Natural killer cell (primary cell): ENCODE measurements around the gene FAM110D. TPM values are rescaled to one million over a fixed set of nuclear protein-coding genes. Genes with fewer than 3 reads are reported as not detected.

Experiments used
- ATAC-seq, 3 donors: fragments of 150-1000 bp in 2 of 3; fragments of 200-7000 bp in 1 of 3; cut with Tn5 transposase; 1 replicate in 1 of 3; 2 replicates in 2 of 3; pipeline ENCODE4 v1.10.0; 2021; ENCODE audit warnings: mild to moderate bottlenecking in 2 of 3, moderate library complexity in 2 of 3
- DNase-seq, 2 donors: peaks; one replicate each; pipeline versions ENCODE4 v3.0.0 to v3.0.0-alpha.2; 2013 to 2021; ENCODE audit warnings: mixed read lengths in 1 of 2
- H3K27ac ChIP-seq: one replicate; pipeline ENCODE4 v1.5.1; 2013; ENCODE audit warnings: mild to moderate bottlenecking, low read length
- H3K27me3 ChIP-seq: one replicate; pipeline ENCODE4 v1.6.1; 2013; ENCODE audit warnings: low read length; ENCODE audit not compliant: control insufficient read depth, insufficient read depth
- H3K36me3 ChIP-seq: one replicate; pipeline ENCODE4 v1.6.1; 2013; ENCODE audit warnings: low read length; ENCODE audit not compliant: control insufficient read depth, insufficient read depth
- H3K4me1 ChIP-seq: one replicate; pipeline ENCODE4 v1.6.1; 2013; ENCODE audit warnings: low read length; ENCODE audit not compliant: control insufficient read depth, insufficient read depth
- H3K4me3 ChIP-seq: one replicate; pipeline ENCODE4 v1.5.1; 2013; ENCODE audit warnings: low read length
- H3K9me3 ChIP-seq: one replicate; pipeline ENCODE4 v1.6.1; 2013; ENCODE audit warnings: low read length; ENCODE audit not compliant: control insufficient read depth, insufficient read depth
- H3K27ac Mint-ChIP-seq, 2 donors: one replicate each; pipeline ENCODE4 v1.8.0; 2022; ENCODE audit warnings: mild to moderate bottlenecking in 2 of 2, mixed read lengths in 2 of 2, moderate library complexity in 1 of 2
- H3K27me3 Mint-ChIP-seq, 2 donors: one replicate each; pipeline ENCODE4 v1.8.0; 2022; ENCODE audit warnings: low read depth in 2 of 2, mixed read lengths in 2 of 2
- H3K36me3 Mint-ChIP-seq: one replicate; pipeline ENCODE4 v1.8.0; 2022; ENCODE audit warnings: mixed read lengths
- H3K4me1 Mint-ChIP-seq, 2 donors: one replicate each; pipeline ENCODE4 v1.8.0; 2022; ENCODE audit warnings: mixed read lengths in 2 of 2
- H3K4me3 Mint-ChIP-seq: one replicate; pipeline ENCODE4 v1.8.0; 2022; ENCODE audit warnings: mild to moderate bottlenecking, moderate library complexity, mixed read lengths
- H3K9me3 Mint-ChIP-seq, 2 donors: one replicate each; pipeline ENCODE4 v1.8.0; 2022; ENCODE audit warnings: mixed read lengths in 2 of 2
- WGBS: methylation state at CpG from one replicate; pipeline ENCODE4 v1.1.7; 2013; ENCODE audit warnings: missing lambda C conversion rate; ENCODE audit not compliant: insufficient coverage; 5-methylcytosine and 5-hydroxymethylcytosine counted together
- intact Hi-C: fragments of 100-400 bp; cut with micrococcal nuclease; formaldehyde crosslinking; loops from one replicate; pipeline ENCODE4 v1.14.2; 2022
- total RNA-seq, 4 donors: library from RNA; stranded (reverse); fragments of 120-200 nt in 1 of 4; gene quantifications; one replicate each; pipeline versions ENCODE4 v1.2.3 to v1.2.4, GENCODE V29; 2013 to 2022
- TF ChIP-seq, protein P1 (sequence below): fragments of 200-600 bp; IDR thresholded peaks from one replicate; pipeline ENCODE4 v1.8.0; 2022; ENCODE audit warnings: antibody characterized with exemption

FAM110D gene
- total RNA-seq, 3 donors from 2014 or later (not counting 1 experiment from before 2014, with no cell fraction given), result not detected

DNA sequence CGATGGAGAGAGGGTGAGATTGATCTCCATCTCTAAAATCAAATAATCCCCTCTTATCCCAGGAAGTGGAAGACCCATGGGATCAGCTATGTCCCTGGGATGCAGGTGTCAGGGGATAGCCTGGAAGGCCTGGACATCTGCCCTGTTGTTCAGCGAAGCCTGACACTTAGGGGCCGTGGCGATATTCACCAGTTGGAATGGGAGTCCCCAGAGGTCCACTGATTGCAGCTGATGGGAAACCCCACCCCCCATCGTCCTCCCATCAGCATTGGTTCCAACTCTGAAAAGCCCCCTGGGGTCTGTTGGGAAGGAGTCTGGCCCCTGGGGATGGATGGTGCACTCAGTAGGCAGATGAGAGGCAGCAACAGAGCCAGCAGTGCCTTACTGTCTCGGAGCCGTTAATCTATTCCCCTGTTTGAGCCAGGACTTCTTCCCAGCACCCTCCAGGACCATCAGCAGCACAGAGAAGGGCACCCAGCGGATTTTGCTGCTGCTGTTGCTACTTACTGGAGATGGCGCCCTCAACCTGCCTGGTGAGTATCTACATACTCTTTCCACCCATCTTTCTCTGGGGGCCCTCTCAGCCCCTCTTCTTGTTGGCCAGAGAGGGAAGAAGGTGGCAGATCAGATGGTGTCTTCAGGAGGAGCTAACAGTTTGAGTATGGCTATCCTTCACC lies 44.9 kb downstream of the FAM110D start:
- DNase-seq, result no peak
- peaks cover 0 to 7% of the 10 kb centered on the region in 2 donors for H3K27me3 Mint-ChIP-seq
- H3K27ac ChIP-seq, result no peak overlapping the region
- H3K27me3 ChIP-seq, result no peaks in the 10 kb centered on the region
- intact Hi-C loops, result no loop called here
- TF ChIP-seq, protein P1, sequence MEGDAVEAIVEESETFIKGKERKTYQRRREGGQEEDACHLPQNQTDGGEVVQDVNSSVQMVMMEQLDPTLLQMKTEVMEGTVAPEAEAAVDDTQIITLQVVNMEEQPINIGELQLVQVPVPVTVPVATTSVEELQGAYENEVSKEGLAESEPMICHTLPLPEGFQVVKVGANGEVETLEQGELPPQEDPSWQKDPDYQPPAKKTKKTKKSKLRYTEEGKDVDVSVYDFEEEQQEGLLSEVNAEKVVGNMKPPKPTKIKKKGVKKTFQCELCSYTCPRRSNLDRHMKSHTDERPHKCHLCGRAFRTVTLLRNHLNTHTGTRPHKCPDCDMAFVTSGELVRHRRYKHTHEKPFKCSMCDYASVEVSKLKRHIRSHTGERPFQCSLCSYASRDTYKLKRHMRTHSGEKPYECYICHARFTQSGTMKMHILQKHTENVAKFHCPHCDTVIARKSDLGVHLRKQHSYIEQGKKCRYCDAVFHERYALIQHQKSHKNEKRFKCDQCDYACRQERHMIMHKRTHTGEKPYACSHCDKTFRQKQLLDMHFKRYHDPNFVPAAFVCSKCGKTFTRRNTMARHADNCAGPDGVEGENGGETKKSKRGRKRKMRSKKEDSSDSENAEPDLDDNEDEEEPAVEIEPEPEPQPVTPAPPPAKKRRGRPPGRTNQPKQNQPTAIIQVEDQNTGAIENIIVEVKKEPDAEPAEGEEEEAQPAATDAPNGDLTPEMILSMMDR, result no peak
- no peak overlapping the region for H3K27ac Mint-ChIP-seq
- no peaks in the 10 kb centered on the region for H3K36me3 Mint-ChIP-seq
- H3K4me3 ChIP-seq, result no peak overlapping the region
- no peaks in the 10 kb centered on the region for H3K9me3 Mint-ChIP-seq
- H3K9me3 ChIP-seq, result no peaks in the 10 kb centered on the region
- H3K36me3 ChIP-seq, result no peaks in the 10 kb centered on the region
- 92% methylated on average over 6 of the region's 9 CpGs for WGBS
- peaks cover 8% of the 10 kb centered on the region for H3K4me1 ChIP-seq
- H3K4me1 Mint-ChIP-seq, result peaks cover 6 to 8% of the 10 kb centered on the region in 2 donors
- no peak for ATAC-seq
- no peak overlapping the region for H3K4me3 Mint-ChIP-seq

DNA sequence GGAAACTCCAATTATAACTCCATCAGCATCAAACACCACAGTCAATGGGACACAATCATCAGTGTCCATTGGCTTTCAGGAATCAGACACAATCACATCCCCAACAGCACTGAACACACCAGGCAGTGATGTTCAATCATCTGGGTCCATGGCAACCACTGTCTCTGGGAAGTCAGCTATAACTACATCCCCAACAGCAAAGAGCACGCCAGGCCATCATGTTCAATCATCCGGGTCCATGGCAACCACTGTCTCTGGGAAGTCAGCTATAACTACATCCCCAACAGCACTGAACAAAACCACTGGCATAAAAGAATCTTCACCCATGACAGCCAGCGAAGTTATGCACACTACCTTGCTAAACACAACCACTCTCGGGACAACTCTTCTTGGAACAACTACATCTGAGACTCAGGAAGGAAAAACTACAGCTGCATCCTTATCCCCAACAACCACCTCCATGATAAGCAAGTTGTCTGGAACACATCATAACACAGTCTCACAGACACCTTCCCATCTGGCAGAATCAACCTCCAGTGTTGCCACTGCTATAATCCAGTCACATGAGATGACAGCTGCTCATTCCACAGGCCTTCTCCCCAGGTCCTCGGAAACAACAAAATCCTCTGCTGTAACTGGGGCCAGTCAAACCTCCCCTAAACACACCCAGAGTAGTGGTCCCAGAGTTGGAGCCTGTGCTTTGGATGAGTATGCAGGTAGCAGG lies 51.4 kb downstream of the FAM110D start:
- no peaks in the 10 kb centered on the region for H3K36me3 Mint-ChIP-seq
- Histone ChIP-seq H3K27me3 (no peaks in the 10 kb centered on the region), H3K27ac (no peak overlapping the region), H3K36me3 (no peaks in the 10 kb centered on the region), H3K4me3 (no peak overlapping the region), H3K4me1 (no peaks in the 10 kb centered on the region), H3K9me3 (no peaks in the 10 kb centered on the region)
- H3K4me3 Mint-ChIP-seq, result no peak overlapping the region
- DNase-seq (no peak), ATAC-seq (no peak)
- H3K27ac Mint-ChIP-seq, result no peak overlapping the region
- no peaks in the 10 kb centered on the region for H3K9me3 Mint-ChIP-seq
- 85% methylated on average over 4 of the region's 5 CpGs for WGBS
- TF ChIP-seq, protein P1, result no peak
- H3K27me3 Mint-ChIP-seq, result peaks cover 7 to 13% of the 10 kb centered on the region in 2 donors
- intact Hi-C loops, result no loop called here
- H3K4me1 Mint-ChIP-seq, result no peaks in the 10 kb centered on the region

DNA sequence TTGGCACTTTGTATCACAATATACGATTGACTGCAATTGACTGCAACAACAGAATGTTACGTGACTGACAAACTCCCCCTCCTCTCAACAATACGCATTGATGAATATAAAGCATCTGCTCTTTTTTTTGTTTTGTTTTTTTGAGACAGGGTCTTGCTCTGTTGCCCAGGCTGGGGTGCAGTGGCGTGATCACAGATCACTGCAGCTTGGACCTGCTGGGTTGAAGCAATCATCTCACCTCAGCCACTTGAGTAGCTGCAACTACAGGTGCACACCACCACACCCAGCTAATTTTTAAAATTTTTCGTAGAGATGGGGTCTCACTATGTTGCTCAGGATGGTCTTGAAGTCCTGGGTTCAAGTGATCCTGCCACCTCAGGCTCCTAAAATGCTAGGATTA lies 53.8 kb downstream of the FAM110D start:
- Mint-ChIP-seq H3K27ac (no peak overlapping the region), H3K27me3 (peaks cover 7 to 13% of the 10 kb centered on the region in 2 donors), H3K4me1 (no peaks in the 10 kb centered on the region), H3K9me3 (no peaks in the 10 kb centered on the region), H3K36me3 (no peaks in the 10 kb centered on the region), H3K4me3 (no peak overlapping the region)
- ATAC-seq (no peak), DNase-seq (no peak)
- no peaks in the 10 kb centered on the region for H3K36me3 ChIP-seq
- no peaks in the 10 kb centered on the region for H3K27me3 ChIP-seq
- intact Hi-C loops, result no loop called here
- no peak overlapping the region for H3K27ac ChIP-seq
- no peak overlapping the region for H3K4me3 ChIP-seq
- TF ChIP-seq, protein P1, result no peak
- WGBS, result 96% methylated on average over 4 of the region's 5 CpGs
- H3K4me1 ChIP-seq, result no peaks in the 10 kb centered on the region
- no peaks in the 10 kb centered on the region for H3K9me3 ChIP-seq
